HFFc6 (cell line): ENCODE measurements around the gene HIP1. TPM values are rescaled to one million over a fixed set of nuclear protein-coding genes. Genes with fewer than 3 reads are reported as not detected.

ENCODE experiments used
- DNase-seq: peaks from one replicate; pipeline ENCODE4 v3.0.0-alpha.2; 2018
- H3K27ac Mint-ChIP-seq: 2 replicates; pipeline ENCODE4 v1.8.0; 2020; ENCODE audit warnings: mild to moderate bottlenecking, mixed read lengths
- H3K27me3 Mint-ChIP-seq: 2 replicates; pipeline ENCODE4 v1.8.0; 2021; ENCODE audit warnings: mild to moderate bottlenecking, moderate library complexity, mixed read lengths; ENCODE audit not compliant: insufficient read depth
- H3K36me3 Mint-ChIP-seq: 2 replicates; pipeline ENCODE4 v1.8.0; 2021; ENCODE audit warnings: low read depth, mixed read lengths
- H3K4me1 Mint-ChIP-seq: 2 replicates; pipeline ENCODE4 v1.8.0; 2020; ENCODE audit warnings: low read depth, mixed read lengths
- H3K4me3 Mint-ChIP-seq: 2 replicates; pipeline ENCODE4 v1.8.0; 2020; ENCODE audit warnings: mild to moderate bottlenecking, moderate library complexity, mixed read lengths
- H3K9me3 Mint-ChIP-seq: 2 replicates; pipeline ENCODE4 v1.8.0; 2020; ENCODE audit warnings: mild to moderate bottlenecking, mixed read lengths
- CTCF ChIP-seq: fragments of 200-600 bp; sonication (generic); IDR thresholded peaks from 2 replicates; pipeline ENCODE4 v1.5.0; 2021; ENCODE audit warnings: antibody characterized with exemption, mild to moderate bottlenecking
- total RNA-seq, 6 experiments: library from RNA; stranded (reverse); fragmentation: NEBNext Ultra II Directional; extraction: Animal tissue kit (Norgen Biotek cat#: 25700); gene quantifications; 2 replicates in 1 of 6; 3 replicates in 5 of 6; pipeline ENCODE4 v1.2.3, GENCODE V29; 2021

HIP1 gene
- total RNA-seq, 6 experiments from 2014 or later, result 15.1 to 32.2 (median 28.7) TPM

- no peak overlapping the region for H3K27ac Mint-ChIP-seq
- no peaks in the 10 kb centered on the region for H3K9me3 Mint-ChIP-seq
- peaks cover 5% of the 10 kb centered on the region; the same call in 1 of the 2 replicates for H3K36me3 Mint-ChIP-seq
- H3K4me3 Mint-ChIP-seq, result no peak overlapping the region
- DNase-seq, result no peak
- TF ChIP-seq CTCF, result no peak
- peaks cover 13% of the 10 kb centered on the region; the same call in 1 of the 2 replicates for H3K4me1 Mint-ChIP-seq
- H3K27me3 Mint-ChIP-seq, result no peaks in the 10 kb centered on the region; the same call in 1 of the 2 replicates
These were observed 78.0 kb downstream of the HIP1 start for GRCh38 chr7:75660566-75661215.

GRCh38 chr7:75658802-75659201 lies 79.9 kb downstream of the HIP1 start:
- H3K36me3 Mint-ChIP-seq, result peaks cover 5% of the 10 kb centered on the region; the same call in 1 of the 2 replicates
- TF ChIP-seq CTCF, result no peak
- H3K4me1 Mint-ChIP-seq, result peaks cover 13% of the 10 kb centered on the region; the same call in 1 of the 2 replicates
- no peak overlapping the region for H3K4me3 Mint-ChIP-seq
- H3K27ac Mint-ChIP-seq, result no peak overlapping the region
- DNase-seq, result no peak
- no peaks in the 10 kb centered on the region; the same call in 1 of the 2 replicates for H3K27me3 Mint-ChIP-seq
- no peaks in the 10 kb centered on the region for H3K9me3 Mint-ChIP-seq

GRCh38 chr7:75658369-75658768 lies 80.4 kb downstream of the HIP1 start:
- Mint-ChIP-seq H3K4me1 (peaks cover 13% of the 10 kb centered on the region; the same call in 1 of the 2 replicates), H3K4me3 (no peak overlapping the region), H3K9me3 (no peaks in the 10 kb centered on the region), H3K36me3 (peaks cover 5% of the 10 kb centered on the region; the same call in 1 of the 2 replicates), H3K27me3 (no peaks in the 10 kb centered on the region; the same call in 1 of the 2 replicates), H3K27ac (no peak overlapping the region)
- DNase-seq, result no peak
- TF ChIP-seq CTCF, result no peak

GRCh38 chr7:75657866-75658265 lies 80.9 kb downstream of the HIP1 start:
- no peak for DNase-seq
- Mint-ChIP-seq H3K27me3 (no peaks in the 10 kb centered on the region; the same call in 1 of the 2 replicates), H3K9me3 (no peaks in the 10 kb centered on the region), H3K4me3 (no peak overlapping the region), H3K27ac (no peak overlapping the region), H3K36me3 (peaks cover 5% of the 10 kb centered on the region; the same call in 1 of the 2 replicates), H3K4me1 (peaks cover 13% of the 10 kb centered on the region; the same call in 1 of the 2 replicates)
- no peak for TF ChIP-seq CTCF

- Mint-ChIP-seq H3K27ac (no peak overlapping the region), H3K27me3 (no peaks in the 10 kb centered on the region; the same call in 1 of the 2 replicates), H3K4me3 (no peak overlapping the region), H3K4me1 (peaks cover 13% of the 10 kb centered on the region; the same call in 1 of the 2 replicates), H3K9me3 (no peaks in the 10 kb centered on the region), H3K36me3 (peaks cover 5% of the 10 kb centered on the region; the same call in 1 of the 2 replicates)
- no peak for TF ChIP-seq CTCF
- DNase-seq, result no peak
These were observed 82.0 kb downstream of the HIP1 start for GRCh38 chr7:75656740-75657139.
